Occipital lobe (tissue), 3 donors: Measurements from ENCODE around the gene CHN1. TPM values are rescaled to one million over a fixed set of nuclear protein-coding genes. Genes with fewer than 3 reads are reported as not detected.
A peak's percentile ranks its signal among the peaks of the same experiment; 100 is the strongest.

Experiments
- DNase-seq: peaks from one replicate; lab custom pipeline; 2025; lab: John Stamatoyannopoulos, UW
- small RNA-seq: library from RNA; depleted of rRNA; stranded (forward); fragments of <200 nt; gene quantifications from one replicate; pipeline ENCODE3, GENCODE V24; 2014
- total RNA-seq: library from RNA; depleted of rRNA; stranded (reverse); fragments of >200 nt; gene quantifications from one replicate; pipeline ENCODE4 v1.2.3, GENCODE V29; 2014

The CHN1 gene
- total RNA-seq, 1 donor from 2014 or later: 44.3 TPM

DNA sequence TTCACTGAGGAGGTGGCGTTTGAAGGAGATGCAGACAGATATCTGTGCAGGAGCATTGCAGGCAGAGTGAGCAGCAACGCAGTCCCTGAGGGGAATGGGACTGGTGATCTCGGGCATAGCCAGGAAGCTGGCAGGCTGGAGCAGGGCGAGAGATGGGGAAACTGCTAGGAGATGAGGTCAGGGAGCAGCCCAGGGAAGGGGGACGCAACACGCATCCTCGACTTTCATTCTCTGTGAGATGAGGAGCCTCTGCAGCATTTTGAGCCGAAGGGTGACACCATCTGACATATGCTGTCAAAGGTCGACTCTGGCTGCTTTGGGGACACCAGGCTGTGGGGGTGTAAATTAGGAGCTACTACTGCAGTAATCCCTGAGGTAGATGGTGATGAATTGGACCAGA lies 236.6 kb downstream of the CHN1 start:
- no peak for DNase-seq

DNA sequence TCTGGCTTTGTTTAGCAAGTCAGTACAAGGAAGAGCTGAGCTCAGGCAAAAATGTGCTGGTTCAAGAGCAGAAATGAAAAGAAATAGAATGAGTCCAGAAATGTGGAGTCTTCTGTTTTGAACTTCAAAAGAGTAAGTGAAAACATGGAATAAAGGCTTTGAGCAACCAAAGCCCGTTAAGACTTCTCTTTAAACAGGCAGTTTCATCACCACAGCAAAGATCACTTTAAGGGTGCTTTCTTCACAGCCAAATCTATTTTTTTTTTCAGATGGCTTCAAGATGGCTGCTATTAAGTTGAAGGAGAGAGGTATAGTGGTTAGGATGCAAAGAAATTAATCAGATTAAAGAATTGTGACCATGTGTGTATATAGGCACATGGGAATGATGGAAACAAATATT lies 238.9 kb downstream of the CHN1 start:
- no peak for DNase-seq

DNA sequence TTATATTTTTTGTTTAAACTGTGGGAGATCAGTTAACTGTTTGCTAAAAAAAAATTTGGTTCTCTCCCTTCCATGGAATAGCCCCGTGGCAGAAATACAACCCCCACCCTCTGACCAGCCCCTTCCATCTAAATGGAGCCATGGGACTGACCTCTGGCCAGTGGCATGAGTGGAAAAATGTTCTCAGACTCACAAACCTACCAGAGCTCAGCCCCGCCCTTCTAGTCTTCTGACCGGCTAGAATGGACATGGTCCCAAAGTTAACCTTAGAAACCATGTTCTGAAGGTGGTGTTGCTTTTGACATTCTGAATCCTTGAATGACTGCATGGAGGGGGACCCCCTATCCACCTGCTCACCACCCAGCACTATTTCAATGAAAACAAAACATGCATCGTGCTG lies 239.6 kb downstream of the CHN1 start:
- DNase-seq: no peak

DNA sequence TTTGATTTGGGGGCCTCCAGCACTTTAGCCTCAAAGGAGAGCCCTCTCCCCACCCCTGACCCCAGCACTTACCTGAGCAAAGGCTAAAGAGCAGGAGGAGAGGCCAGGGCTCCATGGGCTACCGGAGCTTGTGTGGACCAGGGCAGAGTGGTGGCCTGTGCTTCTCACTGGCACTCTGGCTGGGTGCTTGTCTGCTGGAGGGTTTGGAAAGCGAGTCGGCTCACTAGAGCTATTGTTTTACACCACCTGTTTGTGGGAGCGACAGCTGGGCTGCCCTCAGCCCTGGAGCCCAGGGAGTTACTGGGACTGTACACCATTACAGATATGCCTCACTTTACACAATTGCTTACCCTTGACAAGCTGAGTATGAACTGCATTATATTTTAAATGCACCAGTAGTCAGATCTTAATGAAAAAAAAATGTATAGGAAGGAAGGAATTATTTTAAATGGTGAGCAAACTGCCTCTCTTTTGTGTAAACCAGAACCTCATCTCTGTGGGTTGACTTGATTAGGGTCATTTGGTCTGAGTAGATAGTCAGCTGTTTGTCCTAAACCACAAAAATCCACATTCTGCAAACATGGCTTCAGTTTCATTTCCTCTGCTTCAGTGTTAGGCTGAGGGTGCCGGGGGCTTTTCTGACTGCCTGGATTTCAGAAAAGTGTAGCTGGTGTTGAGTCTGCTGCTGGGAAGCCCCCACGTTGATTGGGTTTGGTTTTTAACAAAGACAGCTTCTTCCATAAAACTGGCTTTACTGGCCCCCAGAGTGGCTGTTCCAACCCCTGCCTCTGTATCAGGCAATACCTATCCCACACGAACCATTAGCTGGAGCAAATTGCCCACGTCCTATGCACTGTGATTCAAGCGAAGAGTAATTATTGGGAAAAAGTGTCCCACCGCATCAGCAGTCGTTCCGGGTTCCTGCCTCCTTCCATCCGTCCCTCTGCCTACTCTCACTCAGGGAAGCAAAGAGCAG lies 240.6 kb downstream of the CHN1 start, which contains the start of gene CHRNA1:
TSS of gene CHRNA1 (minus strand) at position 193 of the 976 bp plus-strand sequence. CDS start at position 115, 78 bp downstream.
- DNase-seq: no peak

DNA sequence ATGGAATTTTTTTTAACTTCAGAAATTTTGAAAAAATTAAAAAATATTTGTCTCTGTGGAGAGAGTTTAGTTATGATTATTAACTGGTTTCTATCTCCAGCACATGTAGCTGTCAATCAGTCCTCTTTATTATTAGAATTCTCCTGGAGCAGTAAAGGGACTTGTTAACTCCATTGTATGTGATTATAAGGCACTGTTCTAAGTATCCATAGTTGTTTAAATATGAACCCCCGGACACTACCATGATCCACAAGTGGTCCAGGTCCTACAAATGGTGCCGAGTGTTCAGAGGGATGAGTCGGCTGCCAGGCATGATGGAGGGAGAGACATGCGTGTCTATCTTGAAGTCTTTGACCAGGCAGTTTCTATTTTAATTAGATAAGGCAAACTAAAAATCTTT lies 241.4 kb downstream of the CHN1 start:
- DNase-seq: no peak

DNA sequence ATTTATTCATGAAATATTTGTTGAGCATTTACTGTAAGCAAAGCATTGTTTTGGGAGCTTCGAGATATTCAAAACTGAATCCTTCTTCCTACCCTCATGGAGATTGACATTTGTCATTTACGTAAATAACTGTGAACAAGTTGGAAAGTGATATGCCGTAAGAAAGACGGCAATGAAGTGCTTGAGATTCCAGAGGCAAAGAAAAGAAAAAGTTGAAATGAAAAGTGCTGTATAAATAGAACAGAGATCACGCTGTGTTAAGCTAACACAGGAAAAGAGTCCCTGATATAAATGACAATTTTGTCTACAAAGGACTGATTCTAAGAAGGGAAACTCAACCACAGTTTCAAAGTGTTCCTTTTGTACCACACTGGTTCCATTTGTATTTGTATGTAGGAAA lies 242.7 kb downstream of the CHN1 start:
- no peak for DNase-seq

DNA sequence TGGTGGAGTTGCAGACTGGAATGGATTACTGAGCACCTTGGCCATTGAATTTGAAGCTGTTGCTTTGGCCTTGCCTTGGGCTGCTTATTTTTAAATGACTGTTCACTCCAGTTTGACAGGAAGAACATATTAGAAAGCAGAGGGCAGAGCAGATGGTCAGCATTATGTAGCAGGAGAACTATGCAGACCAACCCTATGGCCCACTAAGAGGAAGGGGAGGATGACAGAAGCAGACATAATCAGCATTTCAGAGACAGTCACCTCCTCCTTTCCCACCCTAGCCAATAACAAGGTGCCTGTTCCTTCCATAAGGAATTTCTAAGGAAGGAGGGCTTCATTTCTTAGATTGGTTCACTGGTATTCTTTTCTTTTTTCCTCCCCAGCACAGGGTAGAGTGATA lies 243.3 kb downstream of the CHN1 start:
- no peak for DNase-seq

DNA sequence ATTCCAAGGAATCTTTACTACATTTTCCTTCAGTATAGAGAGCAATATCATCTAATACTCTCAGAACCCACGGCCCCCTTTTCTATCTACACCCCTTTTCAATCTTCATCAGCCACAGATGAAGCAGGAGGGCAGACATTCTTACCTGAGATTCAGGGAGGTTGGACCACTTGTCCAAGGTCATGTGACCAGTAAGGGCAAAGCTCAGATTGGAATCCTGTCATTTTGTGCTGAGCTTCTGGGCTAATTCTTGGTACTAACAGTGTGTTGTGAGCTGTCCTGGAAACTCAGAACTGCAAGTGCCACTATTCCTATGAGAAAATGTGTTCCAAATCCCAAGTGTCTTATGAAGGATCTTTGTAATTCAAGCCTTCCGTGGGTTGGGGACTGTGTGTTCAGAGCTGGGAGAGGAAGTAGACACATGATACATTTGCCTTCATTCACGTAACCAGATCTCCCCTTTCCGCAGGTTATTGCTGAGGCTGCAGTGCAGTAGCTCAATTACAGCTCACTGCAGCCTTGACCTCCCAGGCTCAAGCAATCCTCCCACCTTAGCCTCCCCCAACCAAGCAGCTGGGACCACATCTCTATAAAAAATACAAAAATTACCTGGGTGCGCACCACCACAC lies 244.2 kb downstream of the CHN1 start:
- DNase-seq: no peak

DNA sequence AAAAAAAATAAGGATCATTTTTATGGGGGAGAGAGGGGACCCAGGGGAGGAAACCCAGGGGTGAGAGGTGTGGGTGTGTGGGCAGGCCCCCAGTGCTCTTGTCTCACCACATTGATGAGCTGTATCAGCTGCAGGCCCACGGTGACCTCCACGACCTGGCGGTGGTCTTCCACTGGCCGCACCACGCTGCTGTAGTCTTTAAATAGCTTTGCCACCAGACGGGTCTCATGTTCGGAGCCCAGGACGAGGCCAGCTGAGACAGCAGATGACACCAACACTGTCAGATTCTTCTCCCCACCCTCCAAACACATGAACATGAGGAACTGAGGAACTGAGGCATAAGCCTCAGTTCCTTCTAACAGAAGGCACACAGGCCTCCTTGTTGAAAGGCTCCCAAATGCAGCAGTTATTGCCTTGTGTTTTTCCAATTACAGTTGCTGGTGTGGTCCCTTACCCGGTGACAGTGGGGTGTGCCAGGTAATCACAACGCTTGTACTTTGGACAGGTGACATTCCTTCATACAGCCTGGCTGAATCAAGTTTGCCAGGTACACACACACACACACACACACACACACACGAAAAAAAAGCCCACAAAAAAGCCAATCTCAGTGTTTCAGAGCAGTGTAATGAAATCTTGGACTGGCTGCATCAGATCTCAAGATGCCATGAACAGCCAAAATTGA lies 245.7 kb downstream of the CHN1 start:
- no peak for DNase-seq

DNA sequence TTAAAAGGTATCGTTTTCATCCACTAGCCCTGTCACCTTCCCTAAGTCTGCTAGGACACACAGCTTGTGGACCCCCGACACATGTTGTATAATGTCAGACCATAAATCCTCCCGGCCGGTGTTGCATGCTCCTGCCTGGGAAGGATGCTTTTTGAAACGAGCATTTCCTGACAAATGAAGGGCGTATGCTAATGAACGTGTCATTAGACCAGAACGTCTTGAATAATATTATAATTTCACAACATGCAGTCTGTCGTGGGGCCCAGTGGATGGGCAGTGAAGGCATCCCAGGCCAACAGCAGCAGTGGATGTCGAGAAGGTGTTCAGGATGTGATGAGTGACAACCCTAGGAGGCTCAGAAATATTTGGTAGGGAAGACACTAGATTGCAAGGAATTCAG lies 248.4 kb downstream of the CHN1 start:
- no peak for DNase-seq

DNA sequence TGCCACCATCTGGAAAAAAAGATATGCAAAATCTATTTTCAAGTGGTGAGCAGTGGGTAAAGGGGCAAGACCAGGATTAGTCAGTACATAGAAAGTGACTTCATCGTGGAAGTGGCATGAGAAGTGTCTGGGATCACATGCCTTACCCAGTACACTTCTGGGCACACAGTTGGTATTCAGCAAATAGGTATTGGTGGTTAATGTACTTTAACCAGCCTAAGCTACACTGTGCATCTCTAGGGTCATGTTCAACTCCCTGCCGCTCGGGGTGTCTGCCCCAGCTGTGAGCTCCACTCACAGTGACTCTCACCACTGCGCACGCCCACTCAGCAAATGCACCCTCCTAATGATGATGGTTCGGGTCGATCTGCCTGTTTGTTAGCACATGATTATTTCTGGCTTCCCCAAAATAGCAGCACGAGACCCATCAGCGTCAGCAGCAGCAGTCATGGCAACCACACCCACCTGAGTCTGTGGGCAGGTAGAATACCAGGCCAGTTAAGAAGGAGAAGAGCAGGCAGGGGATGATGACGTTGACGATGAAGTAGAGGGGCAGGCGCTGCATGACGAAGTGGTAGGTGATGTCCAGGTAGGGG lies 252.0 kb downstream of the CHN1 start:
- peak; percentile 21 for DNase-seq

DNA sequence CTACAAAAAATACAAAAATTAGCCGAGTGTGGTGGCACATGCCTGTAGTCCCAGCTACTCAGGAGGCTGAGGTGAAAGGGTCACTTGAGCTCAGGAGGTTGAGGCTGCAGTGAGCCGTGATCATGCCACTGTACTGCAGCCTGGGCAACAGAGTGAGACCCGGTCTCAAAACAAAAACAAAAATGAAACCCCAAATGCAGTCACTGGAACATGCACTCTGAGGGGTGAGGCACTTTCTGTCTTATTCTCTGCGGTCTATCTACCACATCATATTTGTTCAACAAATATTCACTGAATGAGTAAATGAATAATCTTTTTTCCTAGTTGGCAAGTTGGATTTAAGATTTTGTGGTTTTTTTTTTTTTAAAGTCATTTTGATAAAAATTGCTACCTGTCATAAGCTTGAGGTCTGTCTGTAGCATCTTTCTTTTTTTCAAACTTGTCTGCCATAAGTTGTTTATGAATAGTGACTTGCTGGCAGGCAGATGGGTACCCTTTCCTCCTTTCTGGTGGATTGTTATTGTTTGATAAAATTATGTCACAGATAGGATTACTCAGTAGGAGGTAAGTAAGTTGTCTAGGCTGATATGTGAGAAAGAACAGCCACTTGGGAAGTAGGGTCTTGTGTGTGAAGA lies 252.7 kb downstream of the CHN1 start:
- DNase-seq: no peak

DNA sequence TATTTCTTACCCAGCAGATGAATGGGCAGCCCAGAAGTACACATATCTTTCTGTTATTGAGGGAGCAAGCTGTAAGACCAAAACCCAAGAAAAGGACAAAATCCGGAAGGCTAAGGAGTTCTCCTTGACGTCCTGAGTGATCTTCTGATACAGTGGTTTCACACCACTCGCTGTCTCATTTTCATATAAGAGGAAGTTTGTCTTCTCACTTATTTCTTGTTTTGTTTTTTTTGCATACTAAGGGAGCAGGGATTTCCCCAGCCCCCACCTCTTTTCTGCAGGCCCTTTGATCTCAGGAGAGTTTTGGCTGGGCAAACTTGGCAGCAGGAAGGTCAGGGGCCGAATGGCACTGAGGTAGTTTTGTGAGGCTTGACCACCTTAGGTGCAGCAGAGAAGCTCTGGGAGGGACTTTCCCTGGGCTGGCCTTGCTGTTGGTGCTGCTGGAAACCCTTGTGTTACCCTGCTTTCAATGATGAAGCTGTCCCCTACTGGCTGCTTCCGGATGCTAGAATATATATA lies 254.2 kb downstream of the CHN1 start:
- DNase-seq: no peak

DNA sequence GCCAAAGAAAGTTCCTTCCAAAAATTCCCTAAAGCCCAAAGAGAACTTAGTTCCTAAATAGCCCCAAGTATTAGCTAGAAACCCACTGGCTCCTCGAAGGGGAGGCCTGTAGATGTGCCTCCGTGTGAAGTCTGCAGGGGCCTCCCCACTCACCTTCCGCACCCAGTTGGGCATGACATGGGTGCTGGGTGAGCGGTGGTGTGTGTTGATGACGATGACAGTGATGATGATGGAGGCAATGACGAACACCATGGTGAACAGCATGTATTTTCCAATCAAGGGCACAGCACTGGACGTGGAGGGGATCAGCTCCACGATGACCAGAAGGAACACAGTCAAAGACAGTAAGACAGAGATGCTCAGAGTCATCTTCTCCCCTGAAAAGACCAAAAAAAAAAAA lies 255.4 kb downstream of the CHN1 start:
- no peak for DNase-seq

DNA sequence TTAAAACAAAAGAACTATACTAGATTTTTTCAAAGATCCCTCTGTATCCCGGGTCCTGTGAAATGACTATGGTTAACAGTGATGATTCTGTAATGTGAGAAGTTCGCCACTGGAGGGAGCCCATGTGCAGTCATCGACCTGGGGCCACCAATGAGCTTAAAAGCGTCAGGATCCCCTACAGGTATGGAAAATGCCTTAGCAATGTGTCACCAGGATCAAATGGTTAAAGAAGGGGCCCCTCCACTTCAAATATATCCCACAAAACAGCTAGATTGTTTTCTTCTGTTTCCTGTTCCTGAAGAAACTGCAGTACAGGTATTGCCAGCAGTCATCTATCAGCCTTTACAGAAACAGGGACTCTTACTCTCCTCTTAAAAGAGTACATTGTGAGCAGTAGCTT lies 256.2 kb downstream of the CHN1 start:
- DNase-seq: peak; percentile 35

Small RNA genes within 50 kb of the gene (small RNA-seq; reads per million reads assigned to genes)
- not detected for gene RNU6-1290P
- gene RNU6-763P: not detected

Other genes starting within 250 kb of the CHN1 start
- gene CHRNA1, start 240.9 kb downstream of the CHN1 start, total RNA-seq: not detected
- 158 TPM for gene ATF2, start 162.8 kb upstream of the CHN1 start, total RNA-seq
- 55.1 TPM for gene ATP5MC3, start 176.3 kb upstream of the CHN1 start, total RNA-seq